Epidermal melanocyte (primary cell): Measurements from ENCODE around the gene TCP11X2.
"Not testable (repeated sequence)": the region's sequence is repeated elsewhere in the genome, so short reads cannot be mapped to it uniquely, and the experiment has no call there.

Source experiments
- DNase-seq: peaks from one replicate; pipeline ENCODE4 v3.0.0; 2011; ENCODE audit warnings: low spot score; ENCODE audit not compliant: insufficient read length

TCP11X2 gene

GRCh38 chrX:102471762-102472220, at the start of gene TCP11X2:
Gene TCP11X2, minus strand, starts transcription at chrX:102471812.
- not testable (repeated sequence) for DNase-seq

GRCh38 chrX:102517326-102517725, 45.7 kb upstream of the TCP11X2 start:
- no peak for DNase-seq

GRCh38 chrX:102515975-102516941, 44.6 kb upstream of the TCP11X2 start, which contains the start of gene TMSB15A:
Gene TMSB15A, minus strand, starts transcription at chrX:102516739.
- peak; percentile 29 for DNase-seq

- no peak for DNase-seq
Measured at GRCh38 chrX:102514536-102514935, 42.9 kb upstream of the TCP11X2 start.

GRCh38 chrX:102498732-102499131, 27.1 kb upstream of the TCP11X2 start:
- DNase-seq: no peak

GRCh38 chrX:102491766-102492165, 20.2 kb upstream of the TCP11X2 start:
- no peak for DNase-seq

- DNase-seq: not testable (repeated sequence)
Measured at GRCh38 chrX:102478765-102479164, 7.2 kb upstream of the TCP11X2 start.

GRCh38 chrX:102470215-102470614, 1.4 kb downstream of the TCP11X2 start:
- not testable (repeated sequence) for DNase-seq

GRCh38 chrX:102458615-102459014, 13.0 kb downstream of the TCP11X2 start:
- DNase-seq: not testable (repeated sequence)

- not testable (repeated sequence) for DNase-seq
Measured at GRCh38 chrX:102439908-102440307, 31.7 kb downstream of the TCP11X2 start, which contains the start of gene NXF2B. Gene NXF2B, minus strand, starts transcription at chrX:102440008. Its CDS starts 59,972 bp downstream, at chrX:102380036.

- DNase-seq: not testable (repeated sequence)
Measured at GRCh38 chrX:102414493-102414892, 57.1 kb downstream of the TCP11X2 start.
